ENCODE measurements around the gene HNRNPA0.
A peak's percentile ranks its signal among the peaks of the same experiment; 100 is the strongest.

The HNRNPA0 gene

GRCh38 chr5:137753691-137754187 is 424 bp downstream of the HNRNPA0 start:
- no peak for DNase-seq

DNA sequence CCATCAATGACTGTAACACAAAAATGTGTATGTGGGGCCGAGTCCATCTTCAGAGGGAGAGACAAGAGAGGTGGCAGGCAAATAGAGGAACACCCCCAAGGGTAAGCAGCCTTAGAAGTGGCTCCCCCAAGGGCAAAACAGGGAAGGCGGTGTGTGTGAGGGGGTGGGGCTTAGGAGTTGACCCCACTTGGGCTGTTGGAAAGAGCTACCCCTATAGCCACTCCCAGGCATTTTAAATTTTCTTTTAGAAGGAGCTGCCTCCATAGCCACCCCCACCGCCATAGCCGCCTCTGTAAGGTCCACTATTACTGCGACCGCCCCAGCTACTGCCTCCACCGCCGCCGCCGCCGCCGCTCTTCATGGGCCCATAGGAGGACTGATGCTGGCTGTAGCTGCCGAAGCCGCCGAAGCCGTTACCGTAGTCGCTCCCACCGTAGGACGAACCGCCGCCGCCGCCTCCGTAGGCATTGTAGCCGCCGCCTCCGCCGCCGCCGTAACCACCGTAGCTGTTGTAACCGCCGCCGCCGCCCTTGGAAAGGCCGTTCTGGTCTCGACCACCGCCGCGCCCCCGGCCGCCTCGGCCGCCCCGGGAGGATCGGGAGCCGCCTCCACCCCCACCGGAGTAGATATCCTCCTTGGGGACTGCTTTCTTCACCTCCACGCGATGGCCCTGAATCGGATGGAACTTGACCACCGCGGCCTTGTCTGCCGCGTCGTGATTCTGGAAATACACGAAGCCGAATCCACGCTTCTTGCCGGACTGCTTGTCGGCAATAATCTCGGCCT is 1.1 kb downstream of the HNRNPA0 start:
- peak; percentile 40 for DNase-seq

DNA sequence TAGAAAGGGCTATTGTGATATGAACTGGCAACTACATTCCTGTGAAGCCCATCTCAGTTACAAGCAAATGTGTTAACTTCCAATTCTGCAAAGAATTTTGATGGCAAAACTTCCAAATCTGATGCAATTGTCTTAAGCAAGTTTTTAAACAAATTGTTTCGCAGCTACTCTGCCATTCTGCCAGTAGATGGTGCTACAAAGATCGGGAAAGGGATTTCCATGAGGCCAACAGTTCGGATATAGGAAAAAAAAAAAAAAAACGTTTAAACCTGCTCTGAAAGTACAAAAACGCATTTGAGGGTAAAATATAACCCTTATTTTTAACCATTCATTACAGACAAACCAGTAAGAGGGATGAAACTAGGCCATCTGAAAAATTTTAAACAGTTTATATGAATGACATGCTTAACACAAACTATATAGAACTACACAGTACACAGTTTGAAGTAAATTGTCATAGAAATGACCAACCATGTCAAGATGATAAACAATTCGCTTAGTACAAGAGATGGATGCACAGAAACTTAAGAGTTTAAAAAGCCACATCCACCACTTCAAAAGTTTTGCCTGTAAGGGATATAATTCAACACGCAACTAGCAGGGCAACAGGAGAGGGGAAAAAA is 2.2 kb downstream of the HNRNPA0 start:
- DNase-seq: no peak

DNA sequence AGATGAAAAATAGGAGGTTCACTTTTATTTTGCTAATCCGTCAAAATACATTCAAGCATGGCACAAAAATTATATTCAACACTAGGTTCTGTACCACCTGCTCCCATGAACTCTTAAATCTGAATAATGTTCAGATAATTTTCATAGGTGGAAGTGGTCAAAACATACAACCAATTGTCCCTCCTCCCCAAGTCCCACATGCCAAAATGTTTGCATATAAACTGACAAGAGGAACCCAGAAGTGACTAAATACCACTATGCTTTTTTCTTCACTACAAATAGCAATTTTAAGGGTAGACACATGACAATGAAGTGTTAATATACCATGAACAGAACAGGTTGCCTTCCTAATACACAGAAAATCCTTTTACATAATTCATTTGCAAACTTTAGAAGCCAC is 3.7 kb downstream of the HNRNPA0 start:
- DNase-seq: no peak

DNA sequence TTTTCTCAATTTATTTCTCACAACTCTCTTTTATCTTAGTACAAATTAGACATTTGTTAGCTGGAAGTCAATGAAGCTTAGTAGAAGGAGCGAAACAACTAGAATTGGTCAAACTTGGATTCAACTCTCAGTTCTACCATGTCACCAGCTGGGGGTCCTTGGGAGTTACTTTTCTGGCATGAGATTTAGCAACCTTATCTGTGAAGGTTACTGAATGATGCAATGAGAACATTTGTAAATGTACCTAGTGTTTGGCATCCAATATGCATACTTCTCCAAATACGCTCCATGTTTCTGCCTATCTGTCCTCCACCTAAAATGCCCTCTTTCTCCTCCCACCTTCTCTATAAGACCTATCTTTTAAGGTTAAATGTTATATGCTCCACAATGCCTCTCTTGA is 6.3 kb downstream of the HNRNPA0 start:
- DNase-seq: no peak

- peak; percentile 40 for DNase-seq
Measured at GRCh38 chr5:137743031-137743640, 11.0 kb downstream of the HNRNPA0 start.

DNA sequence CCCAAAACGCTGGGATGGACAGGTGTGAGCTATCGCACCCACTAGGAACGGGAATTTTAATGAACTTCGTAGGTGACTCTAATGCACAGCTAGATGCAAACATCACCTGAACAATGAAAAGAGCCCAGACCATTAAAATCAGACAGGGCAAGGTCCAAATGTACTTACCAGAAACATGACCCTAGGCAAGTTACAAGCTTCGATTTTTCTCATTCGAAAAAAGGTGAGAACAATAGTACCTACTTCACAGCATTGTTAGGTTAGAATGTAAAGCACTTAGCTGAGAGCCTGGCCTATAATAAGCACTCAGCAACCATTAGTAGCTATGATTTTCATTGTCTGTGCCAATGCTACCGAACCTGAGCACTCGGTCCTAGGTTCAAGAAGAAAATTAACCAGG is 12.4 kb downstream of the HNRNPA0 start:
- no peak for DNase-seq

DNA sequence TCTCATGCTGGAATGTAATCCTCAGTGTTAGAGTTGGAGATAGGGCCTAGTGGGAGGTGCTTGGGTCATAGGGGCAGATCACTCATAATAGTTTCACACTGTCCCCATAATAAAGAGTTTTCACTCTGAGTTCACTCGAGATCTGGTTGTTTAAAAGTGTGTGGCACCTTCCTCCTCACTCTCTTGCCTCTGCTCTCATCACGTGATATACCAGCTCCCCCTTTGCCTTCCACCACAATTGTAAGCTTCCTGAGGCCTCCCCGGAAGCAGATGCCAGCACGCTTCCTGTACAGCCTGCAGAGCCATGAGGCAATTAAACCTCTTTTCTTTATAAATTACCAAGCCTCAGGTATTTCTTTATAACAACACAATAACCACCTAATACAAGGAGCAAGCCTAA is 14.4 kb downstream of the HNRNPA0 start:
- no peak for DNase-seq

DNA sequence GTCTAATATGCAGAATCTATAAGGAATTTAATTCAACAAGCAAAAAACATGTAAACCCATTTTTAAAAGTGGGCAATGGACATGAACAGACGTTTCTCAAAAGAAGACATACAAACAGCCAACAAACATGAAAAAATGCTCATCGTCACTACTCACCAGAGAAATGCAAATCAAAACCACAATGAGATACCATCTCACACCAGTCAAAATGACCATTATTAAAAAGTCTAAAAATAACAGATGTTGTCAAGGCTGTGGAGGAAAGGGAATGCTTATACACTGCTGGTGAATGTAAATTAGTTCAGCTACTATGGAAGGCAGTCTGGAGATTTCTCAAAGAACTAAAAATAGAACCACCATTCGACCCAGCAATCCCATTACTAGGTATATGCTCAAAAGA is 15.2 kb downstream of the HNRNPA0 start:
- no peak for DNase-seq

DNA sequence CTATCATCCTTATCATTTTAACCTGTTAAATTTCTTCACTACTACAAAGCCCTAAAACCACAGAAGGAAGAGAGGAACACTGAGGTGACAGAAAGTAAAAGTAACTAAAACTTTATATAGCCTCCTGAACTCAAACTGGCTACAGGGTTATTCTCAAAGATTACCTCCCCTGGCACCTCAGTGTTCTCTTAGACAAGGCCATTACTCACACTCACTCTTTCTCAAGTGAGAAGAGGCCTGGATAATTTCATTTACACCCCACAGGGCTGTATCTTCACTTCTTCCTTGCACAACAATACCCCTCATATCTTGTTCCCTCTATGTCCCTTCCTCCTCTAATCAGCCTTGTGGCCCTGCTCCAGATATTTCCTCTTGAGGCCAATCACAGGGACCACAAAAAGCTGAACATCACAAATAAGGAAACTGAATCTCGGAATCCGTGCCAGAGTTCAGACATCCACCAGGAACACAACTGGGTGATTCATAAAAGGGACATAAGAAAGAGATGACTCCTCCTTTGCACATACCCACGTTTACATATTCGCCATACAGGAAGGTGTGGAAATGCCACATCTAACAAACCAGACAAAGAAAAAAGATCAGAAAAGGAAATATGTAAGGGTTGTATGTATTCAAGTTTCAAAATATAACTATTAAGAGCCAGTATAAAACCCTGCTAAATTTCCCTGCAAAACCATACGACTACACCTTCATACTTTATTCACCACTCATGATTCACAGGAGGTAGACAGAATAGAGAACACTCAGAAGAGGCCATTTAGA is 16.6 kb downstream of the HNRNPA0 start:
- DNase-seq: no peak

GRCh38 chr5:137736496-137736895 is 17.7 kb downstream of the HNRNPA0 start:
- no peak for DNase-seq

DNA sequence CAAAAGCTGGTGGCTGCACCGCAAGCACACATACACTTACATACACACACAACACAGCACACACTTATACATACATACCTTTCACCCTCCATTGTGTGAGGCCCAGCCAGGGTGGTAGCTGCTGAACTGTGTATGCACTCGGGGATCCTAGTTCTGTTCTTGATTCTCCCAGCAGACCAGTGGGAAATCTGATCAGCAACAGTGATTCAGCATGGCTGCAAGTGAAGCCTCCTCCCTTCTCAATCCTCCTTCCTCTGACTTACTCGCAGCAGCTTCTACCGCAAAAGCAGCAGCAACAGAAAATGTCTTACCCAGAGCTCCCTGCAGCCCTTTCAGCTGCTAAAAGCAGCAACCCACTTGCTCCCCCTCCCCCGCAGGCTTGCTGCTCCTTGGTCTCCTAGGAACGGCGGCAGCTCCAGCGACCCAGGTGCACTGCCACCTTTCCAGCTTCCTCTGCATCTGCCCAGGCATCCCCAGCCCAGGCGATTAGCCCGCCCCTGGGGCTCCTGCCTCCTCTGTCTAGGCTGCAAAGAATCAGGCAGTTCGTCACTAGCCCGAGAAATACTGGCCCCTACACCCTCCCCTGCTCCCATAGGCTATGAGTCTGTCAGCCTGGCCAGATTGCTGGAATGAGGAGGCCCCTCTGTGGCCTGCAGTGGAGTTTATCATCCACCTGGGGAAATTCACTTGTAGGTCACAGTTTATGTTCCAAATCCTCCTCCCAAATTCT is 18.4 kb downstream of the HNRNPA0 start, which contains the start of gene KLHL3:
TSS of gene KLHL3 (minus strand) at position 535 of the 730 bp plus-strand sequence. CDS start at position 92, 443 bp downstream.
- peak; percentile 11 for DNase-seq

DNA sequence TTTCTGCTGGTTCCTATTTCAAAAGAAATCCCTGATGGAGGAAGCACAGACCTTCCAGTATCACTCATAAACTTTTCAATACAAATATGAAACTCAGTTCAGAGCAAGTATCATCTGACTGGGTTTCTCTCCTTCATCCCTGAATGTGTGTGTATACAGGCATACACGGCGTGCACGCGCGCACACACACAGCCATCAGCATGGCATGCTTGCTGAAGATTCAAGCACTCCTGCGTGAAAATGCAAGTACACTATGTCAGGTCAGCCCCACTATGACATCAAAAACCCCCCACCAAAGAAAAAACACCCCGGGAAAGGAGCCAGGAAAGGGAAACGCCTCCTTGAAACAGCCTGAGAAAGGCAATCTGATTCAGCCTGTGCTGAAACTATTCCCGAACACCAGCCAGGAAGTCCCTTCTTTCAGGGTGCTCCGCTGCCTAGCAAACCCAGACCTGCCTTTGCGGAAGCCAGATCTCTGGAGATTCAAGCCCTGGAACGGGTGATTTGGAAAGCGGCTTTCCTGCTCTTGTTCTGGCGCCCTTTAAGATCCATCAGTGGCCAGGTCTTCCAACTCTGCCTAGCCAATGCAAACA is 19.1 kb downstream of the HNRNPA0 start:
- no peak for DNase-seq

DNA sequence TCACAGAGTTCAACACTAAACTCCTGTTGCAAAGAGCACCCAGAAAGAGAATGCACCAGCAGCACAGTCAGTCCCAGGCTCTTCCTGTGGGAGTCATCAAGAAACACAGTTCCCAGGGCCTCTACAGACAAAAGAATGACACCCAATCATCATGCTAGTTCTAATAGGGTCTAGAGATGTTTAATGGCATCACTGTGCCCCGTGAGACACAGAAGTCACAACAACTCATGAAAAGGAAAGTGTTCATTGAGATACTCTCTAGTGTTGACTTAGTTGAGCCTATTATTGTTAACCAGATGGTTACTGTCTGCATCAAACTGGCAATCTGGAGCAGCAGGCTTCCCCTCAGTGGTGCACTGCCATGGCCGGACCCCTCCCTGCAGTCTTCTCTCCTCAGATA is 19.8 kb downstream of the HNRNPA0 start:
- no peak for DNase-seq

DNA sequence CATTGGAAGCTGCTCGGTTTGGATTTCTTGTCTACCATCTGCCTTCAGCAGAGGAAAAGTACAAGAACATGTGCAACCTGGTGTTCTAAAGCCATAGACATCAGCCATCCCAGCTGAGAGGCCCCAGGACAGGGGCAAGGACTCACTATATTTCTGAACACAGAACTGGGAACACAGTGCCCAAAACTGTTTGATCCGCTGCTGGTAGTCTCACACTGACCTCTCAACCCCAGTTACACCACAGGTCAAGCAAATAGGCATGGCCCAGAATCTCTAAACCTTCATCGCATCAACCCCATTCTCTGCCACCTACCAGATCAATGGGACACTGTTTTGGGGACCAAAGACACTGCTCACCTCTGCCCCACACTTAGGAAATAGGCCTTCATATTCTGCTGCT is 20.2 kb downstream of the HNRNPA0 start:
- no peak for DNase-seq

DNA sequence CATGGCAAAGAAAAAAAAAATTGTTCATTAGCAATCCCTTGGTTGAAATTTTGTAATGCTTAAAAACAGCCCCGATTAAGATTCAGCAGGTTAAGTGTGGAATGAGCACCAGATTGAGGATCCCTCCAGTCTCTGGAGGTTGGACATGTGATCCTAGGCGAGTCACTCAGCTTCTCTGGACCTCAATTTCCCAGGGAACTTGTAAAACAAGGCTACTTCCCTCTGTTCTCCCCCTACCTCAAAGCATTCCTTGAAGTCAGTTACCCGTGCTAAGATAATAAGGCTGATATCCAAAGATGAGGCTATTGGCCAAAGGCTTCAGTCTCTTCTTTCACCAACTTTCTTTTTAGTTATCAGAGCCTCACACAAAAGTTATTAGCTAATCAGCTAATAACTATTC is 21.2 kb downstream of the HNRNPA0 start:
- no peak for DNase-seq

GRCh38 chr5:137731176-137731575 is 23.0 kb downstream of the HNRNPA0 start:
- DNase-seq: no peak

GRCh38 chr5:137730336-137730735 is 23.8 kb downstream of the HNRNPA0 start:
- no peak for DNase-seq

- no peak for DNase-seq
Measured at GRCh38 chr5:137728048-137728447, 26.1 kb downstream of the HNRNPA0 start.

- no peak for DNase-seq
Measured at GRCh38 chr5:137727623-137728022, 26.5 kb downstream of the HNRNPA0 start.

- no peak for DNase-seq
Measured at GRCh38 chr5:137724251-137724650, 29.9 kb downstream of the HNRNPA0 start.

DNA sequence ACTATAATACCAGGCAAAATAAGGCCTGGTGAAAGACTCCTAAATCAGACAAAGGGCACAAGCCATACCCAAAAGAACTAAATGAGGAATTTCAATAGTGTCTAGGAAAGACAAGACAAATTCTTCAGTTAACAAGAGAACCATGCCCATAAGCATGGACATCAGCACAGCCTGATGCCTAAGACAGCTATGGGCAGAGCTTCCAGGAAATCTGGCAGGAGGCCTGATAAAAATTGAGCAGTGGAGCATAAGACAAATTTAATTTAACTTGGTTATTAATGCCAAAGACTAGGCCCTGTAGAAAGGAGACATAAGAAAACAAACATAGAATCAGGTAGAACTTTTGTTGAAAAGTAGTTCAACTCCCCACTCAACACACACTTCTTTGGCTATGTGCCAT is 35.6 kb downstream of the HNRNPA0 start:
- no peak for DNase-seq

Measured in stimulated activated CD4-positive, alpha-beta T cell treated with anti-CD3 and anti-CD28 coated beads, Interleukin-12 subunit alpha, Interleukin-12 subunit beta, amount 100 ng/mL, for 4 hours (primary cell).